Naive thymus-derived CD4-positive, alpha-beta T cell (primary cell): Measurements from ENCODE around the gene CIROP. TPM values are rescaled to one million over a fixed set of nuclear protein-coding genes. Genes with fewer than 3 reads are reported as not detected.
A peak's percentile ranks its signal among the peaks of the same experiment; 100 is the strongest.

Experiments used
- ATAC-seq: fragments of 150-1000 bp; cut with Tn5 transposase; 2 replicates; pipeline ENCODE4 v1.10.0; 2021; ENCODE audit warnings: mild to moderate bottlenecking, moderate library complexity
- CTCF ChIA-PET: fragments of 350-600 bp; sonication (Branson Sonifier 250); formaldehyde crosslinking; loops from one replicate; lab custom pipeline; 2021; ENCODE audit warnings: antibody characterized with exemption; lab: Charles Lee
- POLR2A ChIA-PET: fragments of 350-600 bp; sonication (Branson Sonifier 250); formaldehyde crosslinking; loops from one replicate; lab custom pipeline; 2021; ENCODE audit warnings: antibody characterized with exemption, inconsistent platforms; lab: Charles Lee
- DNase-seq, 9 donors: peaks; one replicate each; pipeline versions ENCODE4 v3.0.0 to v3.0.0-alpha.2; 2020 to 2022; ENCODE audit warnings: mixed read lengths in 1 of 9
- H3K27ac ChIP-seq: one replicate; pipeline ENCODE4 v1.7.0; 2013; ENCODE audit warnings: mild to moderate bottlenecking, low read depth, low read length, moderate library complexity
- H3K27me3 ChIP-seq, 2 donors: one replicate each; pipeline ENCODE4 v1.7.0; 2013; ENCODE audit warnings: low read length in 2 of 2, mild to moderate bottlenecking in 2 of 2, moderate library complexity in 2 of 2; ENCODE audit not compliant: control insufficient read depth in 2 of 2, insufficient read depth in 2 of 2
- H3K36me3 ChIP-seq, 3 experiments: 1 replicate in 2 of 3; 2 replicates in 1 of 3; pipeline ENCODE4 v1.7.0; 2013; ENCODE audit warnings: low read length in 3 of 3, mild to moderate bottlenecking in 3 of 3, moderate library complexity in 1 of 3; ENCODE audit not compliant: insufficient read depth in 3 of 3, control insufficient read depth in 2 of 3
- H3K4me1 ChIP-seq, 2 donors: one replicate each; pipeline ENCODE4 v1.7.0; 2013; ENCODE audit warnings: low read length in 2 of 2, mild to moderate bottlenecking in 2 of 2, moderate library complexity in 1 of 2; ENCODE audit not compliant: control insufficient read depth in 2 of 2, insufficient read depth in 2 of 2
- H3K4me3 ChIP-seq: 2 replicates; pipeline ENCODE4 v1.7.0; 2013; ENCODE audit warnings: mild to moderate bottlenecking, low read length
- H3K9me3 ChIP-seq, 3 experiments: 1 replicate in 2 of 3; 2 replicates in 1 of 3; pipeline ENCODE4 v1.7.0; 2013; ENCODE audit warnings: low read length in 3 of 3; ENCODE audit not compliant: control insufficient read depth in 2 of 3
- H3K27ac Mint-ChIP-seq, 9 donors: one replicate each; pipeline ENCODE4 v1.8.0; 2020 to 2022; ENCODE audit warnings: mixed read lengths in 9 of 9, mild to moderate bottlenecking in 8 of 9, moderate library complexity in 5 of 9, inconsistent platforms in 2 of 9
- H3K27me3 Mint-ChIP-seq, 5 donors: one replicate each; pipeline ENCODE4 v1.8.0; 2021 to 2022; ENCODE audit warnings: mixed read lengths in 5 of 5, mild to moderate bottlenecking in 1 of 5
- H3K36me3 Mint-ChIP-seq, 5 donors: one replicate each; pipeline ENCODE4 v1.8.0; 2020 to 2022; ENCODE audit warnings: mixed read lengths in 5 of 5, mild to moderate bottlenecking in 3 of 5, inconsistent platforms in 1 of 5
- H3K4me1 Mint-ChIP-seq, 7 donors: one replicate each; pipeline ENCODE4 v1.8.0; 2020 to 2022; ENCODE audit warnings: mixed read lengths in 7 of 7, mild to moderate bottlenecking in 3 of 7, inconsistent platforms in 1 of 7
- H3K4me3 Mint-ChIP-seq, 10 donors: one replicate each; pipeline ENCODE4 v1.8.0; 2020 to 2022; ENCODE audit warnings: mild to moderate bottlenecking in 10 of 10, mixed read lengths in 10 of 10, moderate library complexity in 6 of 10, inconsistent platforms in 2 of 10
- H3K9me3 Mint-ChIP-seq, 11 donors: one replicate each; pipeline ENCODE4 v1.8.0; 2020 to 2022; ENCODE audit warnings: mixed read lengths in 11 of 11, mild to moderate bottlenecking in 4 of 11, inconsistent platforms in 1 of 11, moderate library complexity in 1 of 11
- intact Hi-C, 2 donors: fragments of 100-400 bp; cut with micrococcal nuclease; formaldehyde crosslinking; loops; one replicate each; pipeline ENCODE4 v1.15.1; 2023
- polyA plus RNA-seq, 2 donors: library from polyadenylated mRNA; unstranded; fragments of 300-500 nt; fragmentation: Illumina TruSeq; gene quantifications; one replicate each; pipeline ENCODE4 v1.2.3, GENCODE V29; 2021
- total RNA-seq, 6 experiments: library from RNA in 5 of 6; stranded (reverse) in 5 of 6; gene quantifications; 1 replicate in 5 of 6; 2 replicates in 1 of 6; pipeline ENCODE4 v1.2.3 and lab custom pipeline; 2021 to 2026

CIROP gene
- total and polyA plus RNA-seq, 7 experiments from 2014 or later, result not detected

- Histone ChIP-seq H3K27me3 (no peaks in the 10 kb centered on the region), H3K9me3 (no peaks in the 10 kb centered on the region), H3K27ac (no peak overlapping the region), H3K4me1 (peaks cover 16 to 28% of the 10 kb centered on the region in 2 donors), H3K36me3 (peaks cover 20 to 60% (median 23%) of the 10 kb centered on the region in 3 experiments), H3K4me3 (no peak overlapping the region)
- H3K4me3 Mint-ChIP-seq, result peak overlapping the region in 3 of 10 donors; percentile 48 to 57 (median 56)
- peak overlapping the region in 4 of 9 donors; percentile 66 to 88 (median 74) for H3K27ac Mint-ChIP-seq
- no peaks in the 10 kb centered on the region for H3K9me3 Mint-ChIP-seq
- peaks cover 0 to 19% (median 16%) of the 10 kb centered on the region in 5 donors for H3K36me3 Mint-ChIP-seq
- no peaks in the 10 kb centered on the region for H3K27me3 Mint-ChIP-seq
- ChIA-PET POLR2A (interaction anchor here (0.6 to 2.4 kb wide), 10 partner anchors 8 to 499 kb away, joined by 3 to 11 read pairs (median 4); partner anchors contain the start of genes ACIN1, C14orf119 and CDH24), CTCF (interaction anchor here (0.6 to 4.7 kb wide), 30 partner anchors 8 to 253 kb away, joined by 3 to 53 read pairs (median 6); partner anchors contain the start of genes ACIN1, AJUBA, C14orf119 and HAUS4)
- DNase-seq (no peak), ATAC-seq (no peak)
- intact Hi-C loops, result loop anchor here (1.0 to 2.0 kb wide), 7 partner anchors 8 to 311 kb away; no protein-coding TSS in a partner anchor
- H3K4me1 Mint-ChIP-seq, result peaks cover 30 to 58% (median 46%) of the 10 kb centered on the region in 7 donors
Measured at GRCh38 chr14:23069413-23069806, 35.4 kb downstream of the CIROP start.

DNA sequence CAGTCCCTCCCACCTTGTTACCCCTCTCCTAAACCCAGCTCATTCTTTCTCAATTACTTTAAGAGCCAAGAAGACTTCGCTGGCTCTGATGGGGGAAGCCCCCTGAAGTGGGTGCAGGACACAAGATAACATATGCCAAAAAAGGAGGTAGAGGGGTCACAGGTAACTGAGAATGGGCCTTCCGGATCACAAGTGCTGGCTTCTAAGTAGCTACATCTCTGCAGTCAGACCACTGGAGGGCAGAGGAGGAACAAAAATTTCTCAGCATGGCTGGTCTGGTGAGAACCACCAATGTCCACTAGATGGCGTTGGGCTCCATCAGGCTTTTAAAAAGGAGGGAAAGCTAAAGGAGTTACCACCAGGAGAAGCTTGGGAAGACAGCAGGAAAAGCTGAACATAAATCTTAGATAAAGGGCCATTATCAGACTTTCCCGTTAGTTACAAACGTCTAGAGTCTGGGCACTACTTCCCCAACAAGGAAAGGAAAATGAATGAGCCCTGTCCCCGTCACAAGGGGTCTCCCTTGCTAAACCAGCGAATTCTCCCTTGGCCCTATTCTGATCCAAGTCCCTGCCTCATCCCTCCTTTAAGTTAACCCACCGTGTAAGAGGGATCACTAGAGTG, 35.9 kb downstream of the CIROP start:
- no peaks in the 10 kb centered on the region for H3K9me3 Mint-ChIP-seq
- DNase-seq, result peak; percentile 37 to 83 (median 74)

GRCh38 chr14:23067847-23068788, 36.7 kb downstream of the CIROP start:
- H3K27me3 Mint-ChIP-seq, result no peaks in the 10 kb centered on the region
- Histone ChIP-seq H3K4me1 (peaks cover 16 to 28% of the 10 kb centered on the region in 2 donors), H3K27me3 (no peaks in the 10 kb centered on the region), H3K9me3 (no peaks in the 10 kb centered on the region), H3K27ac (no peak overlapping the region), H3K36me3 (peaks cover 33 to 64% (median 35%) of the 10 kb centered on the region in 3 experiments), H3K4me3 (no peak overlapping the region)
- ChIA-PET POLR2A (interaction anchor here (0.8 to 2.4 kb wide), 13 partner anchors 8 to 497 kb away, joined by 3 to 11 read pairs (median 4); partner anchors contain the start of genes ACIN1, C14orf119 and CDH24), CTCF (interaction anchor here (0.7 to 4.7 kb wide), 38 partner anchors 9 to 483 kb away, joined by 3 to 53 read pairs (median 5); partner anchors contain the start of genes ACIN1, AJUBA, C14orf119 and HAUS4)
- DNase-seq, result no peak
- H3K4me3 Mint-ChIP-seq, result peak overlapping the region in 1 of 10 donors; percentile 56
- intact Hi-C loops, result loop anchor here in 1 of 2 donors (2.0 kb wide), 2 partner anchors 227 to 313 kb away; no protein-coding TSS in a partner anchor
- peaks cover 30 to 58% (median 46%) of the 10 kb centered on the region in 7 donors for H3K4me1 Mint-ChIP-seq
- H3K36me3 Mint-ChIP-seq, result peaks cover 4 to 31% (median 24%) of the 10 kb centered on the region in 5 donors
- ATAC-seq, result no peak
- H3K9me3 Mint-ChIP-seq, result no peaks in the 10 kb centered on the region
- H3K27ac Mint-ChIP-seq, result peak overlapping the region in 6 of 9 donors; percentile 63 to 88 (median 79)

More for the DNA sequence above, 35.9 kb downstream of the CIROP start:
- peaks cover 25 to 60% (median 27%) of the 10 kb centered on the region in 3 experiments for H3K36me3 ChIP-seq
- Mint-ChIP-seq H3K4me3 (peak overlapping the region in 7 of 10 donors; percentile 56 to 76 (median 64)), H3K27ac (peak overlapping the region; percentile 63 to 88 (median 78)), H3K27me3 (no peaks in the 10 kb centered on the region), H3K36me3 (peaks cover 0 to 24% (median 18%) of the 10 kb centered on the region in 5 donors), H3K4me1 (peaks cover 30 to 58% (median 46%) of the 10 kb centered on the region in 7 donors)
- ChIA-PET CTCF (interaction anchor here (0.6 to 4.7 kb wide), 38 partner anchors 8 to 483 kb away, joined by 3 to 53 read pairs (median 5); partner anchors contain the start of genes ACIN1, AJUBA, C14orf119 and HAUS4), POLR2A (interaction anchor here (0.6 to 2.4 kb wide), 14 partner anchors 9 to 498 kb away, joined by 3 to 11 read pairs (median 4); partner anchors contain the start of genes ACIN1, C14orf119 and CDH24)
- no peak overlapping the region for H3K27ac ChIP-seq
- peak; percentile 90 for ATAC-seq
- intact Hi-C loops, result loop anchor here (1.0 to 2.0 kb wide), 7 partner anchors 8 to 312 kb away; no protein-coding TSS in a partner anchor
- H3K4me1 ChIP-seq, result peaks cover 16 to 28% of the 10 kb centered on the region in 2 donors
- no peaks in the 10 kb centered on the region for H3K27me3 ChIP-seq
- H3K9me3 ChIP-seq, result no peaks in the 10 kb centered on the region
- H3K4me3 ChIP-seq, result no peak overlapping the region

DNA sequence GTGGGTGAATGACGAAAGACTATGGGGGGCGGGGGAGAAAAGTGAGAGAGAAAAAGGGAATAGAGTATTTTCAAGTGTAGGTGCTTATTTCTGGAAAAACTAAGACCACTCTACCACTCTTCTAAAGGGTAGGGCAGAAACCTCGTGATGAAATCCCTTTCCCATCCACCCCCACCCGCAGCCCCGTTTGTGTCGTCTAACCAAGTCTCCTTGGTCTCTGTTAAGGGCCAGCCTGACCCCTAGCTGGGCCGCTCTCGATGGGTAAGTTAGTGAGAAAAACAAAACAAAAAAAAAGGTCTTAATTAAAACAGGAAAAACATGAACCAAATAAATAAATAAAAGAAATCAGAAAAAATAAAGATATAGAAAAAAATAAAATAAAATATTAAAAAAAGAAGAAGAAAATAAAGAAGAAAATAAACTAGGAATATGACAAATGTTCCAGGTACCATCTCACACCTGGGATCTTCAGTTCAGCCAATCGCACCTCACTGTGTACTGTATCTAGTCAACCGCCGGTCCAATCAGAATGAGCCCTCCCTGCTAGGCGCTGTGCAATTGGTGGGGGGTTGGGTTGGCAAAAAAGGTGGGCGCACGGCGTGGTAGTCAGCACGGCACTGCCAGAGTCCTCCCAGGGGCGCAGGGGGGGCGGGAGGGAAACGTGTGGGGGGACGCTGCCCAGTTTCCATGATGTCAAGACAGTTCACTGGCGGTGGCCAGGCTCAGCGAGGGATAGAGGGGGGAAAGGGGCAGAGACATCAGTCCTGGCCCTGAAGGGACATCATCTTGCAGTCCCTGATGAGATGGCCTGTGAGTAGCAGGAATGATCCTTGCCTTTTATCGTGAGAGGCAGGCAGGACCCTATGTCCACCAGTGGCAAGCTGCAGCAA, 37.7 kb downstream of the CIROP start:
- peaks cover 43 to 68% (median 45%) of the 10 kb centered on the region in 3 experiments for H3K36me3 ChIP-seq
- H3K4me1 ChIP-seq, result peaks cover 16 to 27% of the 10 kb centered on the region in 2 donors
- H3K4me1 Mint-ChIP-seq, result peaks cover 28 to 52% (median 36%) of the 10 kb centered on the region in 7 donors
- no peaks in the 10 kb centered on the region for H3K9me3 Mint-ChIP-seq
- no peak for ATAC-seq
- H3K4me3 ChIP-seq, result no peak overlapping the region
- H3K27me3 ChIP-seq, result no peaks in the 10 kb centered on the region
- H3K36me3 Mint-ChIP-seq, result peaks cover 4 to 41% (median 29%) of the 10 kb centered on the region in 5 donors
- no peak overlapping the region for H3K4me3 Mint-ChIP-seq
- no peaks in the 10 kb centered on the region for H3K9me3 ChIP-seq
- no peak overlapping the region for H3K27ac ChIP-seq
- no peak overlapping the region for H3K27ac Mint-ChIP-seq
- intact Hi-C loops, result no loop called here
- DNase-seq, result no peak
- POLR2A ChIA-PET, result interaction anchor here (0.6 to 2.4 kb wide), 3 partner anchors 18 to 28 kb away, joined by 3 to 11 read pairs (median 4); partner anchors contain the start of genes ACIN1 and C14orf119
- CTCF ChIA-PET, result interaction anchor here (1.4 to 4.7 kb wide), 8 partner anchors 10 to 118 kb away, joined by 4 to 53 read pairs (median 8); partner anchors contain the start of gene AJUBA
- H3K27me3 Mint-ChIP-seq, result no peaks in the 10 kb centered on the region

GRCh38 chr14:23066368-23066767, 38.4 kb downstream of the CIROP start:
- Mint-ChIP-seq H3K27me3 (no peaks in the 10 kb centered on the region), H3K4me3 (no peak overlapping the region), H3K36me3 (peaks cover 4 to 42% (median 26%) of the 10 kb centered on the region in 5 donors), H3K27ac (peak overlapping the region in 2 of 9 donors; percentile 8 to 20), H3K4me1 (peaks cover 21 to 45% (median 28%) of the 10 kb centered on the region in 7 donors), H3K9me3 (no peaks in the 10 kb centered on the region)
- no peak overlapping the region for H3K27ac ChIP-seq
- H3K9me3 ChIP-seq, result no peaks in the 10 kb centered on the region
- intact Hi-C loops, result no loop called here
- H3K27me3 ChIP-seq, result no peaks in the 10 kb centered on the region
- CTCF ChIA-PET, result interaction anchor here (4.7 kb wide), 1 partner anchor 82 kb away, joined by 53 read pairs; the partner anchor contains the start of gene AJUBA
- DNase-seq (no peak), ATAC-seq (no peak)
- H3K4me1 ChIP-seq, result peaks cover 10 to 20% of the 10 kb centered on the region in 2 donors
- POLR2A ChIA-PET, result interaction anchor here (0.6 to 1.2 kb wide), 4 partner anchors 10 to 59 kb away, joined by 3 to 4 read pairs (median 3); partner anchors contain the start of genes ACIN1 and C14orf119
- peaks cover 43 to 74% (median 47%) of the 10 kb centered on the region in 3 experiments for H3K36me3 ChIP-seq
- no peak overlapping the region for H3K4me3 ChIP-seq
